NCI-H446 treated with DMSO at 0.1 percent for 48 hours (cell line): Measurements from ENCODE around the gene HECW1.
"Not testable (repeated sequence)": the region's sequence is repeated elsewhere in the genome, so short reads cannot be mapped to it uniquely, and the experiment has no call there.

ENCODE experiments used
- DNase-seq: peaks from one replicate; lab custom pipeline; 2025; lab: John Stamatoyannopoulos, UW

HECW1 gene

DNA sequence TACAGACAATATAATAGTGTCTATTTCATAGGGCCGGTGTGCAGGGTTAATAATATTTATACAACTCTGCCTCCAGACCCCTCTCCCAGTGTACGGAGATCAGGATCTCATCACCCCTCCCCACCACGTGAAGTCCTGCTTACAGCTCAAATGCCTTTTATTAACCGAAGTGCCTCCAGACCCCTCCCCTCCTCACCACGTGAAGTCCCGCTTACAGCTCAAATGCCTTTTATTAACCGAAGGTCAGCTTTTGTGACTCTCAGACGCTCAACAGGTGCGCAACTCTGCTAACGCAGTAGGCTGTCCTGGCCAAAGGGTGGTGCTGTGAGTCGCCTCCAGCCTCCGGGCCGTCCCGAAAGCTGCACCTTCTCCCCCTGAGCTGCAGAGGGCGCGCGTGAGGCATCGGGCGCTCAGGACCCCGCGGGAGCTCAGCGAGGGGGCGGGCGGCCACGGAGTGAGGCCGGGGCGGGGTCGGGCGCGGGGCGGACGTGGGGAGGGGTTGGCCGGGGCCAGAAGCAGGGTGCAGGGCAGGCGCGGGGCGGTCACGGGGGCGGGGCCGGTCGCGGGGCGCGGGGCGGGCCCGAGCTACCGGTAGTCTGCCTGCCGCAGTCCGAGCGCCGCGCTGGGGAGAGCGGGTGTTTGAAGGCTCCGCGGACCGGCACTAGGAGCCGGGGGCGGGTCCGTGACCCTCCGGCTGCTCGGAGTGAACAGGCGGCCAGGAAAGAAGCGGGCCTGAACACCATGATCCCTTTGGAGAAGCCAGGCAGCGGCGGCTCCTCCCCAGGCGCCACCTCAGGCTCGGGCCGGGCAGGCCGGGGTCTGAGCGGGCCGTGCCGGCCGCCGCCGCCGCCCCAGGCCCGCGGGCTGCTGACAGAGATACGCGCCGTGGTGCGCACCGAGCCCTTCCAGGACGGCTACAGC is 470.3 kb downstream of the HECW1 start, which contains the start of gene STK17A:
STK17A (plus strand) TSS at position 606 of the 921 bp plus-strand sequence; CDS start at position 742, 136 bp downstream.
- DNase-seq, result peak; percentile 88

DNA sequence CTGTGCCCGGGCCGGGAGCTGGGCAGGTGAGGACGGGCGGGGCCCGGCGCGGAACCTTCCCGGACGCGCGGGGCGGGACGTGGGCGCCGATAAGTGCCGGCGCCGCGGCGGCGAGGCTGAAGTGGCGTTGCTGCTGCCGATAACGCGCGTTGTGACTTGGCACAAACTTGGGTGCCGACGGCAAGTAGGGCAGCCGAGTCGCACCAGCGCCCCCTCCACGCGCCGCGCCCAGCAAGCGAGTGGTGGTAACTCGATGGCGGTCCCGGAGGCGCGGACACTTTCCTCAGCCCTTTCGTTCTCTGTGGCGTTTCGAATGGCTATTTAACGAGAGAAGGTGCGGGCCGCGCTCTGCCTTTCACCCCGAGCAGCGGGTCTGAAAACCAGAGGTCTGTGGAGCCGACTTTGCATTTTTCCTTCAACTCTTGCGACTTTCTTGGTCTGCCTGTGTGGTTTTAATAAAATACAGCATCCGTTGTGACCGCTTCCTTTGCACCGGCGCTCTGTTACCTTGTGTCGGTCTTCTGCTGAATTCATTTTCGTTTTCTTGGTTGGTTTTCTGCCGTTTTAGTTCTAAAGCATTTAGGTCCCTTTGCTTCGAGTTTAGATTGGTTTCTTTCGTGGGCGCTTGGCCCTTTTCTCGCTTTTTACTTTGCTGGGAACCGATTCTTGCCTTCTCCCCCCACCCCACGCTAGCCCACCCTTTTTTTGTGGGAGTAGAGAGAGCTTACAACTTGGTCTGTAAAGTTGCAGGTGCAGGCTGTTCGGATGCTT is 471.2 kb downstream of the HECW1 start:
- DNase-seq, result no peak

DNA sequence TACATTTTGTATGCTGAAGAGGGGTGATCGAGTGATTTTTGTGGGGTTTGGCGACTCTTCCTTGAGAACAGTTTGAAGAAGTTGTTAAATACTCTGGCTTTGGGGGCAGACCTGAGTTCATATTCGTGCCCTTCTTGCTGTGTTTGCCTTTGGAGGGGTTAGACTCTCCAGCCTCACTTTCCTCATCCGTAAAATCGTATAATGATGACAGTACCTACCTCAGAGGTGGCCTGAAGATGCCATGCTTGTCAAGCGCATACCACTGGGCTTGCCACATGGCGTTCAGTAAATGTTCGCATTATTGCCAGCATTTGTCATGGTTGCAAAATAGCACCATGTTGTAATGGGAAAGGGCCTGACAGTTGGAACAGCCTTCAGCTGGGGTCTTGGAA is 471.7 kb downstream of the HECW1 start:
- DNase-seq, result peak; percentile 62

DNA sequence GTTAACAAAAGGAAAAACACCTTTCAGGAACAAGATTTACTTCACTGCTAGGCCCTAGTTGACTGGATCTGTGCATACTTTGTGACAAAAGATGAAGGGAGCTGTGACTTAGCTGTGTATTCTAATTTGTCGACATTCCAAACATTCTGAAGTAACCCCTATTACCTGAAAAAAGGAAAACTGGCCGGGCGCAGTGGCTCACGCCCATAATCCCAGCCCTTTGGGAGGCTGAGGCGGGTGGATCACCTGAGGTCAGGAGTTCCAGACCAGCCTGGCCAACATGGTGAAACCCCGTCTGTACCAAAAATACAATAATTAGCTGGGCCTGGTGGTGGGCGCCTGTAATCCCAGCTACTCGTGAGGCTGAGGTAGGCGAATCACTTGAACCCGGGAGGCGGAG is 472.3 kb downstream of the HECW1 start:
- not testable (repeated sequence) for DNase-seq

DNA sequence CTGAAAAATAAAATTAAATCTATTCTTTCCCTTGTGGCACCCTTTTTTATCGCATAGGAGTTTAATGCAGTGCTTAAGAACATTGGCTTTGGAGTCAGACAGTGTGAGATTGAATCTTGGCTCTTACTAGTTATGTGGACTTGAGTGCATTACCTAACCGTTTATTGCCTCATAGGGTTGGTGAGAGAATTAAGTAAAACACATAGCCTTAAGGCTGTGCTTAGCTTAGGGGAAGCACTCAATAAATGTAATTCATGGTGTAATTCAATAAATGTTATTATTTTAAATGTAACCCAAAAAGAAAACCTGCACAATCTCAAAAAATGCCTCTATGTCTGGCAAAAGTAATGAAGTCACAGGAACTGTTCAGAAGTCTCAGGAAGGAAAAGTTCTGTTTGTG is 473.1 kb downstream of the HECW1 start:
- DNase-seq, result peak; percentile 43

DNA sequence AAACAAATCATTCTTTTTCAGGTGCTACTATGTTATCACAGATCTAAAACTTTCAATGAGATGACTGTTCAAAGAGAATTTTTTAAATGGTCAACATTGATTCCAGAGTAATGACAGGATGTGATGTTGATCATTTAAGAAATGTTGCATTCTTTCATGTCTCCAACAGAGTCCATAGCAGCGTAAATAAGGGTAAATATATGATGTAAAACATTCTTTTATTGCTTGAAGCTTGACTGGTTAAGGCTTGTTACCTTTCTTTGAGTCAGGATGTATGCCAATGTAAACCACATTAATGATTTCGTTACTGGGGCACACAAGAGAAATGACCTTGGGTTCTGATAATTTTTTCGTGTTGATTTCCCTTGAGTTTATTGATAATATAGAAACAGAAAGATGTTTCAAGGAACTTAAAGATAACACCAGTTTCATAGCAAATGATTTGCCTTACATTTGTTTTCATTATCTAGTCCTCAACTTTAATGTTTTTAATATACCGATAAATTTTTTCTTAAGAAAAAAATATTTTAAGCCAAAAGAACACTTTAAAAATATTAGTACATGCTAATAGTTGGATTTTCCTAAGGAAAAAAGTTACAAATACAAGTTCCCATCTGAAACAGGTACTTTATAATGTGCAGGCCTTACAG is 473.9 kb downstream of the HECW1 start:
- no peak for DNase-seq

DNA sequence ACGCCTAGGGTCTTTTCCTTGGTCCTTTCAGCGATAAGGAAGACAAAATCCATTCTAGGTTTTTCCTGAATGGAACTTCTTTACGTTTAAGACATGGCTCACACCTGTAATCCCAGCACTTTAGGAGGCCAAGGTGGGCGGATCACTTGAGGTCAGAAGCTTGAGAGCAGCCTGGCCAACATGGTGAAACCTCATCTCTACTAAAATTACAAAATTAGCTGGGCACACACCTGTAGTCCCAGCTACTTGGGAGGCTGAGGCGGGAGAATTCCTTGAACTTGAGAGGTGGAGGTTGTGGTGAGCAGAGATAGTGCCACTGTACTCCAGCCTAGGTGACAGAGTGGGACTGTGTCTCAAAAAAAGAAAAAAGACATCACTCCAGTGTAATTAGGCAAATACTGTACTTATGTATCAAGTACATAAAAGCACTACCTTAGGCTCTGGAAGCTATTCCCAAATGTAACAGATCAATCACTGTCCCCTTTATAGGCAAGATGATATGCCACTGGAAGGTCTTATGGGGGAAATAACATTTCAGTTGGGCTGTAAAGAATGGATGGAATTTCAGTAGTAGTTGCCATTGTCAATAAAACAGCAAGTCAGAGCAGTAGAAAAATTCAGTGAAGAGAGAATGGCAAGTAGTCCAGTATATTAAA is 476.2 kb downstream of the HECW1 start:
- no peak for DNase-seq

DNA sequence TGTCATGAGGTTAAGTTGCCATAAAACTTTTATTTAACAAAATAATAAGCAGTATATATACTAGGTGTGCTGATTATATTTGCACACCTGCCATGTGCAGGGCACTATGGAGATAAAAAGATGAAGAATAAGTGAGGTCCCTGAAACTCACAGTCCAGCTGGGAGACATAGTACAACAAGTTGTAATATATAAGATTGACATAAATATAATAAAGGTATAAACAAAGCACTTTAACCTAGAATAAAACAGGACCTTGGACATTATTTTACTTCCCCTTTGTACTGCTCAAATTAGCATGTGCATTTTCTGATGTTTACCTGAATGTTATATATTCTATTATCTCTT is 476.7 kb downstream of the HECW1 start:
- no peak for DNase-seq

DNA sequence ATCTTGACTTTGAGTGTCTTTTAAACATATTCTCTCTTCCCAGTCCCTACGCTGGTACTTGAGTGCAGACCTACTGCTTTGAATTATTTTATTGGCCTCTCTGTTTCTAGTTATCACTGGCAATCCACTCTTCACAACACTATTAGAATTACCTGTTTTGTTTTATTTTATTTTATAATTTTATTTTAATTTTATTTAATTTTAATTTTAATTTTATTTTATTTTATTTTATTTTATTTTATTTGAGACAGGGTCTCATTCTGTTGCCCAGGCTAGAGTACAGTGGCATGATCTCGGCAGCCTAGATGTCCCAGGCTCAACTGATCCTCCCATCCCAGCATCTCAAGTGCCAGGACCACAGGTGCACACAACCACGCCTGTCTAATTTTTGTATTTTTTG is 477.3 kb downstream of the HECW1 start:
- no peak for DNase-seq

DNA sequence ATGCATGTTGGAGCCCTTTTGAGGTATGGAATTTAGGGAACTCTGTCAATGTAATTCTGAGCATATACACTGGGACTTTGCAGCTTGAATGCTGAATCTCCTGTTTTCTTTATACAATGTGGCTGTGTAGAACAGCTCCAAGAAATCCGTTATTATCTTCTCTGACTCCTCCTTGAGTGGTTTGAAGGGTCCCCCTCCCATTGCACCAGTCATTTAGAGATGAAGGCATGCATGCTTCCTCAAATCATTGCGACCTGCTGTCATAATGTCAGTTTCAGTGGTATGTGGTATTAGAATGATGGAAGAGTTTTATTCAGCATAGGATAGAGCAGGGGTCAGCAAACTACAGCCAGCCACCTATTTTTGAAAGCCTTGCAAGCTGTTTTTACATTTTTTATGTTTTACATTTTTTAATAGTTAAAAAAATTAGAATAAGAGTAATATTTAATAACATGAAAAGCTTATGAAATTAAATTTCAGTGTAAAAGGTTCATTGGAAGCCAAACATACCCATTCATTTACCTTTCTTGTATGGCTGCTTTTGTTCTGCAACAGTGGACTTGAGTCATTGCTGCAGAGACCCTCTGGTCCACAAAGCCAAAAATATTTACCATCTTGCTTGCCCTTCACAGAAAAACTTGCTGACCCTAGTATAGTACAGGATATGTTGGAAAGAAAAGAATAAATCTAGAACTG is 478.6 kb downstream of the HECW1 start:
- DNase-seq, result no peak

DNA sequence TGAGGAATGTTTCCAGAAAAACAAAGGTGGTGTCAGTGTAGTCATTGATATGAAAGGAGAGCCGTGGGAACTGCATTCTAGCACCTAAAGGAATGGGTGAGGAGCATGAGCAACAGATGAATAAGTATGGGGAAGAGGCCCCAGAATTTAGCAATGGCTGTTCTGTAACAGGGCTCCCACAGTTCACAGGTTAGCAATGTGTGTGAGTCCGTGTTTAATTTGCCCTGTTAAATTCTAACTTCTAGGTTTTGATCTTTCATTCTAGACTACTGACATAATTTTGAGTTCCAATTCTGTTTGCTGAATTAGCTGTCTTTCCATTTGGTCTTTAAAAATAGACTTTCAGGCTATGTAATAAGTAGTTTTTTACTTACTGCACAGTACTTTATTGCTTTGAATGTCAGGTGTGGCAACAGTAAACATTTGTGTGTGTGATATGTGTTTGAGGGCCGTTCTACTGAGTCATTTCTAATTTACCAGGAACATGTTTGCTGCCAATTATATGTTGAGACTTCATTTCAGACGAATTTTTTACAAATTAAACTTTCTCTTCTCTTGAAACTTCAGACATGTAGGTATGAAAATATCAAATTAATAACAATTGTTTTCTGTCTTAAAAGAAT is 479.2 kb downstream of the HECW1 start:
- no peak for DNase-seq

DNA sequence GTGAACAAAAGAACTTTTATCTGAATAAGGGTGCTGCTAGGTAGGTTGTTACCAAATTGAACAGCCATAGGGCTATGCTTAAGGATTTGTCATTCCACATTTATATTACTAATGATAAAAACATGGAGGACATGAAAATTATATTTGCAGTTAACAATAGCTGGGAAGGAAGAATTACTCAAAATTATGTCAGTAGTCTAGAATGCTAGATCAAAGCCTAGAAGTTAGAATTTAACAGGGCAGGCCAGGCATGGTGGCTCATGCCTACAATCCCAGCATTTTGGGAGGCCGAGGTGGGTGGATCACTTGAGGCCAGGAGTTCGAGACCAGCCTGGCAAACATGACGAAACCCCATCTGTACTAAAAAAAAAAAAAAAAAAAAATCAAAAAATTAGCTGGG is 479.9 kb downstream of the HECW1 start:
- DNase-seq, result no peak

DNA sequence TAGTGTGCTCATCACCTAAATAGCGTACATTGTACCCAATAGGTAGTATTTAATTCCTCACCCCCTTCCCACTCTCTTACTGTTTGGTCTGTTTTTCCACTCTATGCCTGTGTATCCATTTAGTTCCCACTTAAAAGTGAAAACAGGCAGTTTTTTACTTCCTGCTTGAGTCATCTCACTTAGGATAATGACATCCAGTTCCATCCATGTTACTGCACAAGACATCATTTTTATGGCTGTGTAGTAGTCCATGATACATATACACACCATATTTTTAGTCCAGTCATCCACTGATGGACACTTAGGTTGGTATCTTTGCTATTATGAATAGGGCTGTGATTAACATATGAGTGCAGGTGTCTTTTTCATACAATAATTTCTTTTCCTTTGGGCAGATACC is 480.6 kb downstream of the HECW1 start:
- DNase-seq, result no peak

DNA sequence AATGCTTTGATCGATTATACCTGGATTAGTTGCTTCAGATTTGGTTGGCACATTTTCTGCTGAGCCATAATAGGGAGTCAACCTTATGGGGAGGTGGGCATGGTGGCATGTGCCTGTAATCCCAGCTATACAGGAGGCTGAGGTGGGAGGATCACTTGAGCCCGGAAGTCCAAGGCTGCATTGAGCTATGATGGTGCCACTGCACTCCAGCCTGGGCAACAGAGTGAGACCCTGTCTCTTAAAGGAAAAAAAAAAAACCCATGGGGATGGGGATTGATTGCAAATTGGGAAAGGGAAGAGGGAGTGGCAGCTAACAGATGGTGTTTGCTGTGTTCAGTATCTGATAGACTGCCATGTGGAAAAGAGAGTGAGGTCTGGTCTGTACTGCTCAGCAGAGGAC is 481.6 kb downstream of the HECW1 start:
- DNase-seq, result peak; percentile 68

DNA sequence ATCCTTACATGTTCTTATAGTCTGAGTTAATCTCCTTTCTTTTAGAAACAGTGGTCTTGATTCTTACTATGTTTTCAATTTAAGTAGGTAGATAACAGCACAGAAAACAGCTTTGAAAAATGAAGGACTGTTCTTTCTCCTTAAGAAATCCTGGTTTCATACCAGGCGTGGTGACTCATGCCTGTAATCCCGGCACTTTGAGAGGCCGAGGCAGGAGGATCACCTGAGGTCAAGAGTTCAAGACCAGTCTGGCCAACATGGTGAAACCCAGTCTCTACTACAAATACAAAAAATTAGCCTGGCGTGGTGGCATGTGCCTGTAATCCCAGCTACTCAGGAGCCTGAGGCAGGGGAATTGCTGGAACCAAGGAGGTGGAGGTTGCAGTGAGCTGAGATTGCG is 484.0 kb downstream of the HECW1 start:
- DNase-seq, result not testable (repeated sequence)

DNA sequence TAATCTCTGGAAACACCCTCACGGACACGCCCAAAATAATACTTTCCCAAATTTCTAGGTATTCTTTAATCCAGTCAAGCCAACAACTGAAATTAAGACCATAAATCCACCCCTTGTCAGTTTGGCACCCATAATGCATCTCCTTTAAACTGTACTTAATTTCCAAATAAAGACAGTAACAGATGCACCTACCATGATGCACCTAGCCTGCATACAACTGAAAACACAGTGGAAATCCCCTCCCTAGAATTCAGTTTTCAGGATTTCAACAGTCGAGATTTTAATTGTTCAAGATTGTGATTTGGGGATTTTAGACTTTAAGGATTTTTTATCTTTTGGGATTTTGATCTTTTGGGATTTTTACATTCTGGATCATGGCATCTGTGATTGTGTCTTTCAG is 487.6 kb downstream of the HECW1 start:
- no peak for DNase-seq

DNA sequence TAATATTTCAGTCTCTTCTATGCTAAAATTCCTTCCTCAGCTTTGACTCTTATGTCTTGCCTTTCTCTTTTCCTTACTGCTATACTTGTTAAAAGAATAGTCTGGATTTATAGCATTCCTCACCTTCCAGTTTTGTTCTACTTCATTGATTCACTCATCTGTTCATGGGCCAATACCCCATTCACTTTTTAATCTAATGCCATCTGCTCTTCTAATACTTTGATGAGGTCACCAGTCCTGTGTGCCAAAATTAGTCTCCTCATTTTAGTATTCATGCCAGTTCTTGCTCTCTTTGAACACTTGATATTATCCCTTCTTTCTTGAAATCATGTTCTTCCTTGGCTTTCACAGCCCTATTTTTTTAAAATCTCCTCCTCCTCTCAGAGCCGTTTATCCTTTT is 489.8 kb downstream of the HECW1 start:
- DNase-seq, result peak; percentile 98

DNA sequence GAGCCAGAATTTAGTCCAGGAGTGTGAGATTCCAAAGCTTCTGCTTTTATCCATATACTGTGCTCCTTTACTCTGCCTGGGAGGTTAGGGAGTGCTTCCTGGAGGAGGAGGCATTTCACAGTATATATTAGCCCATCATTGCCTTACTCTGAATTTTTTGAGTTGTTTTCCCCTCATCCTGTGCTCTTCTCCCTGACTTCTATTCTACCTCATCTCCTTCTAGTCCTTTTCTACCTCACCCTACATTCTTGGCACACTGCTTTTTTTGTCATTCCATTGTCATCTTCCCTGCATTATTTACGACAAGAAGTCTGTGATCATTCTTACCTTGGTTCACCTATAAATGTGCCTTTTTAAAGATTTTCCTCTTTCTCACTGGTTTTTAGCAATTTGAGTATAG is 491.8 kb downstream of the HECW1 start:
- DNase-seq, result no peak

DNA sequence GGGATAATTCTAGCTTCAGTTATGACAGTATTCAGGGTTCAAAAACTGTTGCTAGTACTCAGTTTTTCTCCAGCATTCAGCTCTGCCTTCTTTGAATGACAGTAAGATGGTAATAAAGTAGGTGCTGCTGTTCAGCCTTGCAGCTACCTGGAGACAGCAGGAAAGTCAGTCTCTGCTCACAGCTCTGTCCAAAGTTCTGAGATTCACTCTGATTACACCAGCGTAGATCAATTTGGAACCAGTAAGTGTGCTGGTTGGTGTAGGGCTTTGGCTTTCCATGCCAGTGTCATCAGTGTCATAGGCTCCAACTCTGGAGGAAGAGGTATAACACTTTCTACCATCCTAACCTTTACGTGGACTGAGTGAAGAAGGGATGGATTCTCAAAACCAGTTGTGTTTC is 496.6 kb downstream of the HECW1 start:
- no peak for DNase-seq

DNA sequence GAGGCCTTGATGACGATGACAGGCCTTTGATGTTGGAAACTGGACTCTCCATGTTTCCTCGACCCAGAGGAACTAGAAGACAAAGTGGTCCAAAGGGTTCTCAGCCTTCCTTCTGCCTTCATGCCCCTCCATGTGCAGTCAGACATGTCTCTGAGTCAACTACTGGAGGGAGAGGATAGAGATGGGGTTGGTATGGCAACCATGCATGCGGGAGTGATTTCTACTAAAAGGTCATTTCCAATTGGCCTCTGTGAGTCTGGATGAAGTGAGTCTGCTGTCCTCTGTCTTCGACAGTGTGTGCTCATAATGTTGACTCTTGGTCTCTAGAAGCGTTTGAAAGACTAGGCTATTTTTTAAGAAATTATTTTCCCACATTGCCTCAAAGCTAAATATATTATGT is 499.7 kb downstream of the HECW1 start:
- DNase-seq, result no peak
